A549 (cell line): ENCODE data around the gene KIFAP3. TPM values are rescaled to one million over a fixed set of nuclear protein-coding genes. Genes with fewer than 3 reads are reported as not detected.

Source experiments
- ATAC-seq, 2 experiments: fragments of 200-7000 bp in 1 of 2; fragments of >200 bp in 1 of 2; cut with Nextera tagmentation in 1 of 2; cut with Tn5 transposase in 1 of 2; 3 replicates each; pipeline versions ENCODE4 v1.8.0 to v1.9.1; 2018 to 2020; ENCODE audit warnings: mild to moderate bottlenecking in 1 of 2, moderate library complexity in 1 of 2
- CTCF ChIA-PET: fragments of 300-600 bp; sonication (Branson Sonifier 250); formaldehyde crosslinking; extraction: SDS; loops from one replicate; lab custom pipeline; 2021; ENCODE audit warnings: antibody characterized with exemption, inconsistent platforms; lab: Yijun Ruan, JAX
- POLR2A ChIA-PET: fragments of 350-600 bp; formaldehyde crosslinking; extraction: SDS; loops from one replicate; lab custom pipeline; 2021; ENCODE audit warnings: antibody characterized with exemption, inconsistent platforms; lab: Yijun Ruan, JAX
- DNase-seq, 2 experiments: peaks; one replicate each; pipeline versions ENCODE4 v3.0.0 to v3.0.0-alpha.2; 2011 to 2016; ENCODE audit warnings: low read depth in 1 of 2, low spot score in 1 of 2
- FAIRE-seq: peaks from 2 replicates; lab custom pipeline; 2011; peaks lifted over from hg19 to GRCh38; lab: Jason Lieb, UNC
- H3K27ac ChIP-seq, 2 experiments: fragments of >200 bp; sonication (Bioruptor Twin); formaldehyde crosslinking; 3 replicates each; pipeline ENCODE4 v1.5.1; 2016 to 2017
- H3K4me1 ChIP-seq: fragments of >200 bp; sonication (Bioruptor Twin); formaldehyde crosslinking; 3 replicates; pipeline ENCODE4 v1.6.1; 2016
- H3K4me2 ChIP-seq: fragments of >200 bp; sonication (Bioruptor Twin); formaldehyde crosslinking; 3 replicates; pipeline ENCODE4 v1.6.1; 2016
- H3K4me3 ChIP-seq: fragments of >200 bp; sonication (Bioruptor Twin); formaldehyde crosslinking; 3 replicates; pipeline ENCODE4 v1.5.1; 2016
- H3K9me3 ChIP-seq: fragments of >200 bp; sonication (Bioruptor Twin); formaldehyde crosslinking; 3 replicates; pipeline ENCODE4 v1.6.1; 2016
- CBX8 ChIP-seq: fragments of 200-600 bp; sonication (generic); IDR thresholded peaks from 2 replicates; pipeline ENCODE4 v1.6.1; 2016
- CEBPB ChIP-seq, 2 experiments: fragments of >200 bp in 1 of 2; sonication (Bioruptor Twin) in 1 of 2; formaldehyde crosslinking in 1 of 2; IDR thresholded peaks; 2 replicates each; pipeline ENCODE4 v1.6.1; 2012 to 2016
- CHD2 ChIP-seq: fragments of 150-350 bp; IDR thresholded peaks from 2 replicates; pipeline ENCODE4 v1.6.1; 2014; ENCODE audit warnings: low read length; ENCODE audit not compliant: partially characterized antibody
- CHD4 ChIP-seq: fragments of 200-600 bp; sonication (generic); IDR thresholded peaks from 2 replicates; pipeline ENCODE4 v1.6.1; 2016; ENCODE audit warnings: antibody characterized with exemption, mild to moderate bottlenecking, borderline replicate concordance
- CTCF ChIP-seq: fragments of >200 bp; sonication (Bioruptor Twin); formaldehyde crosslinking; IDR thresholded peaks from 3 replicates; pipeline ENCODE4 v1.5.1; 2016
- FOSL2 ChIP-seq, 2 experiments: fragments of 450-650 bp in 1 of 2; fragments of >200 bp in 1 of 2; sonication (Bioruptor Twin) in 1 of 2; formaldehyde crosslinking; IDR thresholded peaks; 2 replicates each; pipeline versions ENCODE4 v1.5.0 to v1.6.1; 2016 to 2020; ENCODE audit warnings: mild to moderate bottlenecking in 1 of 2, moderate library complexity in 1 of 2
- FOXS1 ChIP-seq: fragments of 250-450 bp; sonication (Bioruptor Pico); IDR thresholded peaks from 2 replicates; pipeline ENCODE4 v1.5.0; 2020; ENCODE audit warnings: mild to moderate bottlenecking, moderate library complexity
- GATA3 ChIP-seq: IDR thresholded peaks from 2 replicates; pipeline ENCODE4 v1.6.1; 2012; ENCODE audit warnings: borderline replicate concordance
- HES2 ChIP-seq: fragments of >200 bp; sonication (Bioruptor Twin); formaldehyde crosslinking; IDR thresholded peaks from 2 replicates; pipeline ENCODE4 v1.6.1; 2016
- HOXB13 ChIP-seq: fragments of 250-450 bp; sonication (Bioruptor Pico); IDR thresholded peaks from 2 replicates; pipeline ENCODE4 v1.5.0; 2020; ENCODE audit warnings: low read depth, mild to moderate bottlenecking, moderate library complexity
- HOXB5 ChIP-seq: fragments of 250-450 bp; sonication (Bioruptor Pico); IDR thresholded peaks from 2 replicates; pipeline ENCODE4 v1.5.0; 2020; ENCODE audit warnings: mild to moderate bottlenecking, moderate library complexity
- JUNB ChIP-seq: fragments of >200 bp; sonication (Bioruptor Twin); formaldehyde crosslinking; IDR thresholded peaks from 2 replicates; pipeline ENCODE4 v1.6.1; 2016
- KDM1A ChIP-seq: fragments of 200-600 bp; sonication (generic); IDR thresholded peaks from 2 replicates; pipeline ENCODE4 v1.6.1; 2016; ENCODE audit warnings: low read depth, mild to moderate bottlenecking
- MAFK ChIP-seq: fragments of 450-650 bp; IDR thresholded peaks from 2 replicates; pipeline ENCODE4 v1.6.1; 2014; ENCODE audit not compliant: partially characterized antibody
- POLR2A ChIP-seq: IDR thresholded peaks from 2 replicates; pipeline ENCODE4 v1.6.1; 2012; ENCODE audit warnings: mild to moderate bottlenecking, low read length
- RAD21 ChIP-seq, 2 experiments: fragments of >200 bp in 1 of 2; sonication (Bioruptor Twin) in 1 of 2; formaldehyde crosslinking in 1 of 2; IDR thresholded peaks in 1 of 2; conservative IDR thresholded peaks in 1 of 2; 2 replicates in 1 of 2; 3 replicates in 1 of 2; pipeline ENCODE4 v1.6.1; 2012 to 2018; ENCODE audit warnings: inconsistent platforms in 1 of 2
- RCOR1 ChIP-seq: fragments of 150-350 bp; IDR thresholded peaks from 2 replicates; pipeline ENCODE4 v1.6.1; 2014; ENCODE audit warnings: antibody characterized with exemption, low read length, low read depth
- RNF2 ChIP-seq: fragments of 200-600 bp; sonication (generic); IDR thresholded peaks from 2 replicates; pipeline ENCODE4 v1.6.1; 2016; ENCODE audit warnings: low read depth, mild to moderate bottlenecking, antibody characterized with exemption, moderate library complexity, borderline replicate concordance
- ZFP36 ChIP-seq: fragments of 450-650 bp; IDR thresholded peaks from 2 replicates; pipeline ENCODE4 v1.6.1; 2014; ENCODE audit warnings: borderline replicate concordance; ENCODE audit not compliant: partially characterized antibody
- WGBS: methylation state at CpG from one replicate; pipeline ENCODE4 v1.1.6; 2017; ENCODE audit errors: missing lambda C conversion rate; 5-methylcytosine and 5-hydroxymethylcytosine counted together
- polyA plus RNA-seq, 4 experiments: library from polyadenylated mRNA; depleted of rRNA in 3 of 4; stranded (reverse); fragments of >200 nt; fragmentation: RNase III in 1 of 4; extraction: RNeasy Plus Mini Kit Qiagen cat#74134 plus additional on column Dnase treatment in 1 of 4; gene quantifications; 2 replicates in 3 of 4; 3 replicates in 1 of 4; pipeline ENCODE4 v1.2.3, GENCODE V29; 2011 to 2017
- TF ChIP-seq, protein P1 (sequence below): fragments of >200 bp; sonication (Bioruptor Twin); formaldehyde crosslinking; IDR thresholded peaks from 3 replicates; pipeline ENCODE4 v1.6.1; 2016
- TF ChIP-seq, protein P2 (sequence below): IDR thresholded peaks from 2 replicates; pipeline ENCODE4 v1.6.1; 2012

Gene KIFAP3
- polyA plus RNA-seq, 2 of the 4 experiments (the other 2 are of a cell fraction): 11.7 to 19.0 TPM

- Histone ChIP-seq H3K4me2 (no peak overlapping the region), H3K9me3 (no peaks in the 10 kb centered on the region), H3K27ac (no peak overlapping the region), H3K4me3 (no peak overlapping the region), H3K4me1 (peaks cover 21% of the 10 kb centered on the region)
- DNase-seq (no peak), ATAC-seq (no peak), FAIRE-seq (no peak)
- TF ChIP-seq RCOR1 (no peak), HES2 (no peak), RNF2 (no peak), JUNB (no peak), CHD2 (no peak), KDM1A (no peak), CBX8 (no peak), GATA3 (no peak), CEBPB (IDR thresholded peaks at IDR 0.05) (no peak), FOXS1 (CRISPR knock-in tag) (no peak), HOXB5 (CRISPR knock-in tag) (no peak), ZFP36 (no peak), CTCF (no peak), MAFK (no peak), POLR2A (no peak), RAD21 (conservative IDR thresholded peaks at IDR 0.05 in 1 of 2, IDR thresholded peaks at IDR 0.05 in 1 of 2) (no peak), HOXB13 (CRISPR knock-in tag) (no peak)
- TF ChIP-seq, protein P1, sequence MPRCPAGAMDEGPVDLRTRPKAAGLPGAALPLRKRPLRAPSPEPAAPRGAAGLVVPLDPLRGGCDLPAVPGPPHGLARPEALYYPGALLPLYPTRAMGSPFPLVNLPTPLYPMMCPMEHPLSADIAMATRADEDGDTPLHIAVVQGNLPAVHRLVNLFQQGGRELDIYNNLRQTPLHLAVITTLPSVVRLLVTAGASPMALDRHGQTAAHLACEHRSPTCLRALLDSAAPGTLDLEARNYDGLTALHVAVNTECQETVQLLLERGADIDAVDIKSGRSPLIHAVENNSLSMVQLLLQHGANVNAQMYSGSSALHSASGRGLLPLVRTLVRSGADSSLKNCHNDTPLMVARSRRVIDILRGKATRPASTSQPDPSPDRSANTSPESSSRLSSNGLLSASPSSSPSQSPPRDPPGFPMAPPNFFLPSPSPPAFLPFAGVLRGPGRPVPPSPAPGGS: no peak
- TF ChIP-seq, protein P2, sequence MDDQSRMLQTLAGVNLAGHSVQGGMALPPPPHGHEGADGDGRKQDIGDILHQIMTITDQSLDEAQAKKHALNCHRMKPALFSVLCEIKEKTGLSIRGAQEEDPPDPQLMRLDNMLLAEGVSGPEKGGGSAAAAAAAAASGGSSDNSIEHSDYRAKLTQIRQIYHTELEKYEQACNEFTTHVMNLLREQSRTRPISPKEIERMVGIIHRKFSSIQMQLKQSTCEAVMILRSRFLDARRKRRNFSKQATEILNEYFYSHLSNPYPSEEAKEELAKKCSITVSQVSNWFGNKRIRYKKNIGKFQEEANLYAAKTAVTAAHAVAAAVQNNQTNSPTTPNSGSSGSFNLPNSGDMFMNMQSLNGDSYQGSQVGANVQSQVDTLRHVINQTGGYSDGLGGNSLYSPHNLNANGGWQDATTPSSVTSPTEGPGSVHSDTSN: no peak
- POLR2A ChIA-PET: no interaction called here
- CTCF ChIA-PET: no interaction called here
- 95% methylated on average over 2 of the region's 2 CpGs for WGBS
Measured at GRCh38 chr1:169886931-169887330, 187.6 kb downstream of the KIFAP3 start.

DNA sequence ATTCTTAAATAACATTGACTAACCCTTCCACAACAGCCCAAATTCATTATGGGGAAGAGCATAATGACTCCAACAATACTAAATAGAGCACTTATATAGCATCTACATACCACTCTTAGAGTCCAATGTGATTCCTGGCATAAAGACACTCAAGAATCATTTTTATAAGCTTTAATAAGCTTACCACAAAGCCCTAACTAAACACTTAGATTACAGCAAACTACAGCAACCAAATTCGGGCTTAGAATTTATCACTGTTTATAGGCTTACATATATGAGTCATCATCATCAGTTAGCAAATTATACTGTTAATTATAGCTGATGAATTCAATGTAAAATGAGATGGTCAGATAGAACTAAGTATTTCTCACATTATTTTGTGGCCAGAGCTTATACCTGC lies 188.1 kb downstream of the KIFAP3 start:
- TF ChIP-seq FOSL2 (IDR thresholded peaks at IDR 0.05) (no peak), FOSL2 (CRISPR knock-in tag; IDR thresholded peaks at IDR 0.05) (peak; percentile 55; the same call in 1 of the 2 replicates), CHD4 (no peak)
- Histone ChIP-seq H3K9me3 (no peaks in the 10 kb centered on the region), H3K4me2 (no peak overlapping the region), H3K27ac (no peak overlapping the region), H3K4me1 (peaks cover 16% of the 10 kb centered on the region), H3K4me3 (no peak overlapping the region)
- ChIA-PET POLR2A (no interaction called here), CTCF (no interaction called here)
- DNase-seq (no peak), FAIRE-seq (no peak), ATAC-seq (no peak)
- WGBS: 81% methylated on average over 1 of the region's 1 CpG

GRCh38 chr1:169885207-169885606 lies 189.3 kb downstream of the KIFAP3 start:
- CTCF ChIA-PET: no interaction called here
- TF ChIP-seq, protein P1: no peak
- peak; percentile 59 for TF ChIP-seq MAFK
- DNase-seq: no peak
- Histone ChIP-seq H3K27ac (no peak overlapping the region), H3K4me2 (no peak overlapping the region), H3K4me3 (no peak overlapping the region), H3K9me3 (no peaks in the 10 kb centered on the region), H3K4me1 (peaks cover 5% of the 10 kb centered on the region; the same call in 2 of the 3 replicates)
- ATAC-seq: no peak
- no peak for FAIRE-seq
- 82% methylated on average over 2 of the region's 2 CpGs for WGBS
- POLR2A ChIA-PET: interaction anchor here (1.4 kb wide), 1 partner anchor 8 kb away, joined by 5 read pairs; the partner anchor contains the start of gene SCYL3
